Stomach smooth muscle (tissue), 2 donors: ENCODE results near the gene MAP1B.

Experiments used
- H3K27ac ChIP-seq: one replicate; pipeline ENCODE4 v1.7.0; 2013; ENCODE audit warnings: mild to moderate bottlenecking, low read length, inconsistent platforms
- H3K27me3 ChIP-seq, 2 donors: one replicate each; pipeline ENCODE4 v1.7.0; 2013; ENCODE audit warnings: low read length in 2 of 2; ENCODE audit not compliant: insufficient read depth in 2 of 2, control insufficient read depth in 1 of 2
- H3K36me3 ChIP-seq, 2 donors: one replicate each; pipeline ENCODE4 v1.7.0; 2013; ENCODE audit warnings: low read length in 2 of 2; ENCODE audit not compliant: control insufficient read depth in 2 of 2, insufficient read depth in 2 of 2
- H3K4me1 ChIP-seq: one replicate; pipeline ENCODE4 v1.7.0; 2013; ENCODE audit warnings: low read length; ENCODE audit not compliant: control insufficient read depth, insufficient read depth
- H3K4me3 ChIP-seq, 2 donors: one replicate each; pipeline ENCODE4 v1.7.0; 2013; ENCODE audit warnings: low read length in 2 of 2
- H3K9ac ChIP-seq, 2 donors: one replicate each; pipeline ENCODE4 v1.7.0; 2013; ENCODE audit warnings: low read length in 2 of 2, mild to moderate bottlenecking in 1 of 2
- H3K9me3 ChIP-seq, 2 donors: one replicate each; pipeline ENCODE4 v1.7.0; 2013; ENCODE audit warnings: low read length in 2 of 2; ENCODE audit not compliant: control insufficient read depth in 2 of 2
- donor health status: healthy.
- donor health status: Pancreatic carcinoma.

MAP1B gene

GRCh38 chr5:72130351-72130761, 23.1 kb downstream of the MAP1B start:
- H3K36me3 ChIP-seq = no peaks in the 10 kb centered on the region
- no peaks in the 10 kb centered on the region for H3K27me3 ChIP-seq
- H3K4me1 ChIP-seq = peaks cover 13% of the 10 kb centered on the region
- no peak overlapping the region for H3K9ac ChIP-seq
- H3K27ac ChIP-seq = no peak overlapping the region
- no peaks in the 10 kb centered on the region for H3K9me3 ChIP-seq
- H3K4me3 ChIP-seq = no peak overlapping the region

- Histone ChIP-seq H3K9ac (no peak overlapping the region), H3K27me3 (no peaks in the 10 kb centered on the region), H3K4me3 (no peak overlapping the region), H3K36me3 (no peaks in the 10 kb centered on the region), H3K27ac (peak overlapping the region; percentile 18), H3K9me3 (no peaks in the 10 kb centered on the region), H3K4me1 (peaks cover 9% of the 10 kb centered on the region)
Measured at GRCh38 chr5:72133212-72133990, 26.1 kb downstream of the MAP1B start.

- Histone ChIP-seq H3K27me3 (no peaks in the 10 kb centered on the region), H3K27ac (peak overlapping the region; percentile 13), H3K9ac (no peak overlapping the region), H3K4me3 (no peak overlapping the region), H3K9me3 (no peaks in the 10 kb centered on the region), H3K36me3 (no peaks in the 10 kb centered on the region), H3K4me1 (peaks cover 17% of the 10 kb centered on the region)
Measured at GRCh38 chr5:72134226-72134899, 27.1 kb downstream of the MAP1B start.

GRCh38 chr5:72137826-72138409, 30.6 kb downstream of the MAP1B start:
- Histone ChIP-seq H3K36me3 (no peaks in the 10 kb centered on the region), H3K9me3 (no peaks in the 10 kb centered on the region), H3K4me1 (peaks cover 30% of the 10 kb centered on the region), H3K4me3 (no peak overlapping the region), H3K27ac (no peak overlapping the region), H3K27me3 (no peaks in the 10 kb centered on the region), H3K9ac (no peak overlapping the region)

- peak overlapping the region; percentile 38 for H3K27ac ChIP-seq
- H3K9me3 ChIP-seq = no peaks in the 10 kb centered on the region
- H3K9ac ChIP-seq = no peak overlapping the region
- peaks cover 28% of the 10 kb centered on the region for H3K4me1 ChIP-seq
- H3K4me3 ChIP-seq = peak overlapping the region in 1 of 2 donors; percentile 29
- H3K27me3 ChIP-seq = no peaks in the 10 kb centered on the region
- no peaks in the 10 kb centered on the region for H3K36me3 ChIP-seq
Measured at GRCh38 chr5:72138943-72139521, 31.8 kb downstream of the MAP1B start.

- H3K4me3 ChIP-seq = no peak overlapping the region
- no peaks in the 10 kb centered on the region for H3K27me3 ChIP-seq
- H3K27ac ChIP-seq = peak overlapping the region; percentile 71
- H3K4me1 ChIP-seq = peaks cover 33% of the 10 kb centered on the region
- no peaks in the 10 kb centered on the region for H3K9me3 ChIP-seq
- no peaks in the 10 kb centered on the region for H3K36me3 ChIP-seq
- no peak overlapping the region for H3K9ac ChIP-seq
Measured at GRCh38 chr5:72140711-72141110, 33.4 kb downstream of the MAP1B start.

GRCh38 chr5:72141440-72142355, 34.4 kb downstream of the MAP1B start:
- H3K4me1 ChIP-seq = peaks cover 41% of the 10 kb centered on the region
- no peaks in the 10 kb centered on the region for H3K27me3 ChIP-seq
- H3K9me3 ChIP-seq = no peaks in the 10 kb centered on the region
- no peaks in the 10 kb centered on the region for H3K36me3 ChIP-seq
- H3K9ac ChIP-seq = peak overlapping the region; percentile 35 to 37
- H3K27ac ChIP-seq = peak overlapping the region; percentile 71
- H3K4me3 ChIP-seq = peak overlapping the region in 1 of 2 donors; percentile 3

GRCh38 chr5:72144762-72145161, 37.5 kb downstream of the MAP1B start:
- H3K27me3 ChIP-seq = no peaks in the 10 kb centered on the region
- H3K36me3 ChIP-seq = peaks cover 2 to 3% of the 10 kb centered on the region in 2 donors
- no peak overlapping the region for H3K9ac ChIP-seq
- H3K4me3 ChIP-seq = no peak overlapping the region
- peak overlapping the region; percentile 37 for H3K27ac ChIP-seq
- H3K9me3 ChIP-seq = no peaks in the 10 kb centered on the region
- peaks cover 40% of the 10 kb centered on the region for H3K4me1 ChIP-seq

GRCh38 chr5:72145348-72145747, 38.1 kb downstream of the MAP1B start:
- Histone ChIP-seq H3K4me1 (peaks cover 42% of the 10 kb centered on the region), H3K27ac (no peak overlapping the region)

GRCh38 chr5:72146056-72146455, 38.8 kb downstream of the MAP1B start:
- H3K27me3 ChIP-seq = no peaks in the 10 kb centered on the region
- H3K36me3 ChIP-seq = peaks cover 2 to 3% of the 10 kb centered on the region in 2 donors
- peak overlapping the region; percentile 31 for H3K27ac ChIP-seq
- H3K9me3 ChIP-seq = no peaks in the 10 kb centered on the region
- no peak overlapping the region for H3K9ac ChIP-seq
- H3K4me1 ChIP-seq = peaks cover 46% of the 10 kb centered on the region
- H3K4me3 ChIP-seq = no peak overlapping the region

More at GRCh38 chr5:72145348-72145747, 38.1 kb downstream of the MAP1B start:
- Histone ChIP-seq H3K9ac (no peak overlapping the region), H3K27me3 (no peaks in the 10 kb centered on the region), H3K36me3 (peaks cover 2 to 3% of the 10 kb centered on the region in 2 donors), H3K9me3 (no peaks in the 10 kb centered on the region), H3K4me3 (no peak overlapping the region)
